ENCODE results near the gene RNF123.

DNA sequence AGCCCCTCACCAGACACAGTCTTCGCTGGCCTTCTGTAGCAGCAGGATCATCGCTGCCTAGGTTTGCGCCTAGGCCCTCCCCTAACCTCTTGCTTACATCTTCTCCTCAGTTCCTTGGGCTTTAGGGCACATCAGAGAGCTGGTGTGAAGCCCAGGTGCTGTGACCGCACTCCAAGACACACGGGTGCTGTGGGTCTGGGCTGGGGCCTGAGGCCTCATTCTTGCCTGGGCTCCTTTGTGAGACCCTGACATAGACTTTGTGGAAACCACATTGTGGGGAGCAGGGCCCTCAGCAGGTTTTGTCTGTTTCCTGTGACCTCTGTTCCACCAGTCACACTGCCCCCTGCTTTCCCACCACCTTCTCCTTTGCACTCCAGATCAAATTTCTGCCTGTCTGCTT, 22.1 kb downstream of the RNF123 start:
- TF ChIP-seq POLR2A (IDR thresholded peaks at IDR 0.05; ENCODE audit: low read depth, low read length), result no peak
- no peak for TF ChIP-seq POU2F2 (IDR thresholded peaks at IDR 0.05; ENCODE audit: low read depth, low read length)
- no peak for TF ChIP-seq POLR2AphosphoS5 (IDR thresholded peaks at IDR 0.05; ENCODE audit: low read depth, low read length)
